GM06990 (cell line): ENCODE data around the gene SLC16A1.
"Not testable (repeated sequence)": the region's sequence is repeated elsewhere in the genome, so short reads cannot be mapped to it uniquely, and the experiment has no call there.

Experiments
- DNase-seq: peaks from one replicate; pipeline ENCODE4 v3.0.0-alpha.2; 2011; ENCODE audit not compliant: insufficient read length; ENCODE audit errors: extremely low read depth
- H3K27me3 ChIP-seq: replicated peaks from 2 replicates; pipeline ENCODE4 v1.6.0; 2011; ENCODE audit warnings: low read length; ENCODE audit not compliant: control insufficient read depth, insufficient read depth
- H3K36me3 ChIP-seq: 2 replicates; pipeline ENCODE4 v1.5.1; 2011; ENCODE audit warnings: low read length; ENCODE audit not compliant: control insufficient read depth, insufficient read depth
- H3K4me3 ChIP-seq: replicated peaks from 2 replicates; pipeline ENCODE4 v1.5.1; 2011; ENCODE audit warnings: low read depth, mild to moderate bottlenecking, control low read depth, low read length
- TF ChIP-seq, protein P1 (sequence below): IDR thresholded peaks from 2 replicates; pipeline ENCODE4 v1.5.1; 2011; ENCODE audit warnings: low read length, control low read depth, mild to moderate bottlenecking, inconsistent platforms; ENCODE audit not compliant: insufficient read depth, poor library complexity, severe bottlenecking

The SLC16A1 gene

DNA sequence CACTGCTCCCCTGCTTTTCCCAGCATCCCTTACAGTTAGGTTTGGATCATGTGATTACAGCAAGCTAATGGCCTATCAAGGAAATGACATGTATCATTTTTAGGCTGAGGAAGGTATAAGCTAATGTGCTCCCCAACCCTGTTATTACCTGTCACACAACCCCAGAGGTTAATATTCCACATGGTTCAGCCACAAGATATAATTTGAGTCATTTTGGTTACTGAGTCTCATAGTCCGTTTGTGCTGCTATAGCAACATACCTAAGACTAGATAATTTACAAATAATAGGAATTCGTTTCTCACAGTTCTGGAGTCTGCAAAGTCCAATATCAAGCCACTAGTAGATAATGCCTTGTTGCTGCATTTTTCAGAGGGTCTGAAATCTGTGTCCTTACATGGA is 29.1 kb upstream of the SLC16A1 start:
- Histone ChIP-seq H3K36me3 (peaks cover 1% of the 10 kb centered on the region; the same call in 1 of the 2 replicates), H3K4me3 (no peak overlapping the region), H3K27me3 (no peaks in the 10 kb centered on the region)
- TF ChIP-seq, protein P1, sequence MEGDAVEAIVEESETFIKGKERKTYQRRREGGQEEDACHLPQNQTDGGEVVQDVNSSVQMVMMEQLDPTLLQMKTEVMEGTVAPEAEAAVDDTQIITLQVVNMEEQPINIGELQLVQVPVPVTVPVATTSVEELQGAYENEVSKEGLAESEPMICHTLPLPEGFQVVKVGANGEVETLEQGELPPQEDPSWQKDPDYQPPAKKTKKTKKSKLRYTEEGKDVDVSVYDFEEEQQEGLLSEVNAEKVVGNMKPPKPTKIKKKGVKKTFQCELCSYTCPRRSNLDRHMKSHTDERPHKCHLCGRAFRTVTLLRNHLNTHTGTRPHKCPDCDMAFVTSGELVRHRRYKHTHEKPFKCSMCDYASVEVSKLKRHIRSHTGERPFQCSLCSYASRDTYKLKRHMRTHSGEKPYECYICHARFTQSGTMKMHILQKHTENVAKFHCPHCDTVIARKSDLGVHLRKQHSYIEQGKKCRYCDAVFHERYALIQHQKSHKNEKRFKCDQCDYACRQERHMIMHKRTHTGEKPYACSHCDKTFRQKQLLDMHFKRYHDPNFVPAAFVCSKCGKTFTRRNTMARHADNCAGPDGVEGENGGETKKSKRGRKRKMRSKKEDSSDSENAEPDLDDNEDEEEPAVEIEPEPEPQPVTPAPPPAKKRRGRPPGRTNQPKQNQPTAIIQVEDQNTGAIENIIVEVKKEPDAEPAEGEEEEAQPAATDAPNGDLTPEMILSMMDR = no peak
- no peak for DNase-seq

DNA sequence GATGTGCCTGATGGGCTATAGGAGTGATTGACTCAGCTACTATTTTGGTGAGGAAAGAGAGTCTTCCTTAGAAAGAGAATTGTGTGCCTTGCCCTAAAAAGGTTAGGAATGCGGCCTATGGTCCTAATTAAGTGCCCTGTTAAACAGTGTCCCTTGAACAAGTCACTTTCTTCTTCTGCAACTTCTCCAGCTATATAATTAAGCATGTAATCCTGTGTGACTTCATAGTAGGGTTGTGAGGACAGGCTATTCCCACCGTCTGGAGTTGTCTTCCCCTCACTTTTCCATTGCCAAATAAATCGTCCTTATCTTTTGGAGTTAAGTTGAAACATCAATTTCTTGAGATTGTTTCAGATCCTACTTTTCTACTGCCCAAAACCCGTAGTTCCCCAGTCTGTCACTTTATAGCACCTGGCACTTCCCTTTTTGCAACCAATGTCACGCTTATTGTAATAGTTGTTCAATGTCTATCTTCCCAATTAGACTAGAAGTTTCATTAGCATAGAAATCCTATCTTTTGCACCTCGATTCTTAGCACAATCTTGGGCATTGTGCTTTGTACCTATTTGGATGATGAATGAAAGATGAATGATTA is 27.6 kb upstream of the SLC16A1 start:
- no peaks in the 10 kb centered on the region for H3K27me3 ChIP-seq
- DNase-seq = no peak
- no peak overlapping the region for H3K4me3 ChIP-seq
- TF ChIP-seq, protein P1 = no peak
- H3K36me3 ChIP-seq = peaks cover 1% of the 10 kb centered on the region; the same call in 1 of the 2 replicates

DNA sequence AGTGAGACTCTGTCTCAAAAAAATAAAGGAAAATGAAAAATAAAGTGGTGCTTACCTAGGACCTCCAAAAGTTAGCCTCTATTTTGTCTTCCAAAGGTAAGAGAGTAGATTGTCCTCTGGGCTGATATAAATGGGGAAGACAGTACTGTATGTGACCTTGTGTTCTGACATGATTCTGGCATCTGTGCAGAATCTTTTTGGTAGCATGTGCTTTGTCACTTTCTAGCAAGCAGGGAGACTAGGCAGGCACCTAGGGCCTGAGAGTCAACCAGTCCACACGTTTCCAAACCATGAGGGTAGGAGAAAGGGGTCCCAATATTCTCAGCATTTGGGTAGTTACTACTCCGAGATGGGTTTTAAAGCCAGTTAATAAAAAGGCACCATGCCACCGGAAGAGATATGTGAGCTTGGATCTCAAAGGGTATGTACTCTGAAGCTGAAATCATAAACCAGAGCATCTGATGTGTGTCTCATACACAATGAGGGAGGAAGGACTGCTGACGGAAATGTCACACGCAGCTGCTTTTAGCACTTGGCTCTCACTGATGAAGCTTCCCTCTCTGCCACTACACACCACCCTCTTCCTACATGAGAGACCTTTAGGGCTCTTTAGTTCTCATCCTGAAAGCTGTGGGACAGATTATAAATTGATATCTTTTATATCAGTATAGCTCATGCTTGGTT is 27.0 kb upstream of the SLC16A1 start:
- Histone ChIP-seq H3K4me3 (no peak overlapping the region), H3K36me3 (peaks cover 1% of the 10 kb centered on the region; the same call in 1 of the 2 replicates), H3K27me3 (no peaks in the 10 kb centered on the region)
- no peak for DNase-seq
- TF ChIP-seq, protein P1 = no peak

DNA sequence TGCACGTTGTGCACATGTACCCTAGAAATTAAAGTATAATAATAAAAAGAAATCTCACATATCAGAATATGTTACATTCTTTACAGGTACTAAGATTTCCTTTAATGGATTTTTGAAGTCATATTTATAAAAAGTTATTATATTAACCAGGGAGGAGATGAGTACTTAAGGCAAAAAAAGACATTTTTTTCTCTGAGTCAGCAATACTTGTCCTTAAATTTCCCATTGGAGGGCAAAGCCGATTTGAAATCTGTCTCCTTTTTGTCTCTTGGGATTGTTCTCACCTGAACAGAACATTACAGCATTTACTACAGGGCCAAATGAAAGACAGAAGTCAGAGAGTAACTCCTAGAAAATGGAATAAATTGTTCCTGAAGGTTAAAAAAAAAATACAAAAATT is 26.3 kb upstream of the SLC16A1 start:
- TF ChIP-seq, protein P1 = no peak
- DNase-seq = no peak
- peaks cover 1% of the 10 kb centered on the region; the same call in 1 of the 2 replicates for H3K36me3 ChIP-seq
- H3K4me3 ChIP-seq = no peak overlapping the region
- H3K27me3 ChIP-seq = no peaks in the 10 kb centered on the region

DNA sequence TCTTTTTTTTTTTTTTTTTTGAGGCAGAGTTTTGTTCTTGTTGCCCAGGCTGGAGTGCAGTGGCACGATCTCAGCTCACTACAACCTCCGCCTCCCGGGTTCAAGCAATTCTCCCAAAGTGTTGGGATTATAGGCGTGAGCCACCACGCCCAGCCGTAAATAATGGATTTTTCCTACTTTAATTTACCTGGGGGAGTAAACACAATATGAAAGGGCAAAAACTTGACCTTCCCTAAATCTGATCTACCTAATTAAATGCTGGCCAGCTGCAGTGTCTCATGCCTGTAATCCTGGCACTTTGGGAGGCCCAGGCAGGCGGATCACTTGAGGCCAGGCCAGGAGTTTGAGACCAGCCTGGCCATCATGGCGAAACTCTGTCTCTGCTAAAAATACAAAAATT is 25.8 kb upstream of the SLC16A1 start:
- DNase-seq, H3K27me3 ChIP-seq, H3K4me3 ChIP-seq, H3K36me3 ChIP-seq: not testable (repeated sequence)

DNA sequence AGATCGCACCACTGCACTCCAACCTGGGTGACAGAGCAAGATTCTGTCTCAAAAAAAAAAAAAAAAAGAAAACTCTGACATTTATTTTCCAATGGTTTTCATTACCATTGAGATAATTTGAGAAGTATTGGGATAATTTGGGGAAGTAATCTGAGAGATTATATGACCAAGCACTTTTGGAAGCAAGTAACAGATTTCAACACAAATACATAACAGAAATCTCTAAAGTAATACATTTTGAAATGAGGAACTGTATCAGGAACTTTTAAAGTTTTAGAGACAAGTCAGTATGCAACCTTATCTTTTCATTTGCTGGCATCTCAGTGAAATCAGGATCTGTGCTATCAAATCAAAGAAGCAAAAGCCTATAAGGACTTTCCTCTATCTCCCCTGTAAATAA is 25.4 kb upstream of the SLC16A1 start:
- no peak for DNase-seq
- no peak overlapping the region for H3K4me3 ChIP-seq
- peaks cover 1% of the 10 kb centered on the region; the same call in 1 of the 2 replicates for H3K36me3 ChIP-seq
- H3K27me3 ChIP-seq = no peaks in the 10 kb centered on the region
- TF ChIP-seq, protein P1 = no peak
